Esophagus muscularis mucosa (tissue), 3 donors: ENCODE measurements around the gene MPEG1.

Experiments
- POLR2A ChIP-seq: fragments of 450-650 bp; IDR thresholded peaks from one replicate; pipeline ENCODE4 v1.6.1; 2017; ENCODE audit warnings: antibody characterized with exemption, moderate library complexity, mild to moderate bottlenecking, low read depth
- POLR2AphosphoS5 ChIP-seq, 2 donors: sonication (generic); formaldehyde crosslinking; IDR thresholded peaks; one replicate each; pipeline ENCODE4 v1.6.1; 2017; ENCODE audit warnings: antibody characterized with exemption in 2 of 2
- TF ChIP-seq, protein P1 (sequence below), 3 experiments: fragments of 200-600 bp in 2 of 3; fragments of 450-650 bp in 1 of 3; sonication (generic) in 2 of 3; IDR thresholded peaks; one replicate each; pipeline ENCODE4 v1.5.1; 2017 to 2019; ENCODE audit warnings: antibody characterized with exemption in 3 of 3, mild to moderate bottlenecking in 2 of 3, moderate library complexity in 1 of 3

DNA sequence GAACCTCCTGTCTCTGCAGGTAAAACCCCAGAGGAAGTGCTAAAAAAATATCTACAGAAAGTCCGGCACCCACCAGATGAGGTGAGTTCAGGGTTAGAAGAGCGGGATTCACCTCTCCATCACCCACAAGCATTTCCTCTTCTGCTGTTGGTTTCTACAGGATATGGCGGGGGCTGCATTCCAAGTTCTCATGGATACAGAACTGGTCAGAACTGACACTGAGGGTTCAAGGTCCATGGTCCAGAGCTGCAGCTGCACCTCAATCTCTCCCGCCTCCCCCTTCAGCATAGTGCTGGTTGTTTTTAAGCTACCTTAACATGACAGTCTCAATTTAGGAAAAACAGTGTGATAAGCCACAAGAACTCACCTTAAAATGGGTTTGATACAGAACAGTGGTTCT, 21.6 kb downstream of the MPEG1 start:
- TF ChIP-seq, protein P1, sequence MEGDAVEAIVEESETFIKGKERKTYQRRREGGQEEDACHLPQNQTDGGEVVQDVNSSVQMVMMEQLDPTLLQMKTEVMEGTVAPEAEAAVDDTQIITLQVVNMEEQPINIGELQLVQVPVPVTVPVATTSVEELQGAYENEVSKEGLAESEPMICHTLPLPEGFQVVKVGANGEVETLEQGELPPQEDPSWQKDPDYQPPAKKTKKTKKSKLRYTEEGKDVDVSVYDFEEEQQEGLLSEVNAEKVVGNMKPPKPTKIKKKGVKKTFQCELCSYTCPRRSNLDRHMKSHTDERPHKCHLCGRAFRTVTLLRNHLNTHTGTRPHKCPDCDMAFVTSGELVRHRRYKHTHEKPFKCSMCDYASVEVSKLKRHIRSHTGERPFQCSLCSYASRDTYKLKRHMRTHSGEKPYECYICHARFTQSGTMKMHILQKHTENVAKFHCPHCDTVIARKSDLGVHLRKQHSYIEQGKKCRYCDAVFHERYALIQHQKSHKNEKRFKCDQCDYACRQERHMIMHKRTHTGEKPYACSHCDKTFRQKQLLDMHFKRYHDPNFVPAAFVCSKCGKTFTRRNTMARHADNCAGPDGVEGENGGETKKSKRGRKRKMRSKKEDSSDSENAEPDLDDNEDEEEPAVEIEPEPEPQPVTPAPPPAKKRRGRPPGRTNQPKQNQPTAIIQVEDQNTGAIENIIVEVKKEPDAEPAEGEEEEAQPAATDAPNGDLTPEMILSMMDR (IDR thresholded peaks at IDR 0.05): no peak
- no peak for TF ChIP-seq POLR2AphosphoS5 (IDR thresholded peaks at IDR 0.05)
- TF ChIP-seq POLR2A: no peak
